IPS DF 19.7 (cell line): ENCODE measurements around the gene CTSE.
"Not testable (repeated sequence)": the region's sequence is repeated elsewhere in the genome, so short reads cannot be mapped to it uniquely, and the experiment has no call there.

ENCODE experiments used
- DNase-seq: peaks from one replicate; pipeline ENCODE4 v3.0.0-alpha.2; 2013; ENCODE audit warnings: low read depth, low spot score

Gene CTSE

DNA sequence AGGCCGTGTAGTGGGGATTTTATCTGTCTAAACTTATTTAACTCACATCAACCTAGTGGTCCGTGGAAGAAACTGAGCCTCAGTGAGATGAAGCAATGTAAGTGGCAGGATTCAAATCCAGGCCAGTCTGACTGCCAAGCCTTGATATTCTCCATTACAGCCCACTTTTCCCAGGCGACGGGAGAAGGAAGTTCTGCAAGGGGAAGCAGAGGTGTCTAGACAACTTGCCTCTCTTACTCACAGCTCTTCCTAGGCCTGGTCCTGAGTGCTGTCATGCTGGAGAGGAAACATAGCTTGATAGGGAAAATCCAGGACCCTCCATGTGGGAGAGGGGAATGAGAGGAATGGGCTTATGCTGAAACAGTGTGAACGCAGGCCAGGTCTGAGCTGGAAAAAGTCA is 9.1 kb downstream of the CTSE start:
- DNase-seq, result no peak

DNA sequence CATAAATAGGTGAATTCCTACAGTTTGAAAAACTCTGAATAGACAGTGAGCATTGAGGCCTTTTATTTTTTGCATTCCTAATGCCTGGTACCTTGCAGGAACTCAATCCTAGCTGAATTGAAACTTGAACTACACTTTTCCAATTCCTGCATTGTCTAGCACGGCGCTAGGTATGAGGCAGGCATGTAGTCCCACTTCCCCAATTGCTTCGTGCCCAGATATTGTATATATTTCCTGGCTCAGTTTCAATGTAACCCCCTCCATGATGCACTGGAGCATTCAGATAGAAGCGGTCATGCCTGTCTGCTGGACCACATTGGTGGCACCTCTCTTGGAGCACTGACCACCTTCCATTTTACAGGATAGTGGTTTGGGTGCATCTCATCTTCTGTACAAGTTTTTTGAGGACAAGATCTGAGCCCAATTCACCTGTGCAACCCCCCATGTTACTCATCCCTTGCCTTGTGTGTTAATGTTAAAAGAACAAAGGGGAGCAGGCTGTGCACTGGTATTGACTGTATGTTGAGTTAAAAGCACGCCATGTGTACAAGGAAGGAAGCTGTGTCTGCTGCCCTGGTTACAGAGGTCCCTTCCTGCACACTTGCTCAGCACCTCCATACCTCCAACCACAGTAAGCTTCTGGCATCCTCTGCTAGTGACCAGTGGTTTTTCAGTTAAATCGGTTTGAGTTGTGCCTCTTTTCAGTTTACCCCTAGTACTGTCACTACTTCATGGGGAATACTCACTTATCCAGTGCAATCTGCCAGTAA is 10.5 kb downstream of the CTSE start:
- no peak for DNase-seq

DNA sequence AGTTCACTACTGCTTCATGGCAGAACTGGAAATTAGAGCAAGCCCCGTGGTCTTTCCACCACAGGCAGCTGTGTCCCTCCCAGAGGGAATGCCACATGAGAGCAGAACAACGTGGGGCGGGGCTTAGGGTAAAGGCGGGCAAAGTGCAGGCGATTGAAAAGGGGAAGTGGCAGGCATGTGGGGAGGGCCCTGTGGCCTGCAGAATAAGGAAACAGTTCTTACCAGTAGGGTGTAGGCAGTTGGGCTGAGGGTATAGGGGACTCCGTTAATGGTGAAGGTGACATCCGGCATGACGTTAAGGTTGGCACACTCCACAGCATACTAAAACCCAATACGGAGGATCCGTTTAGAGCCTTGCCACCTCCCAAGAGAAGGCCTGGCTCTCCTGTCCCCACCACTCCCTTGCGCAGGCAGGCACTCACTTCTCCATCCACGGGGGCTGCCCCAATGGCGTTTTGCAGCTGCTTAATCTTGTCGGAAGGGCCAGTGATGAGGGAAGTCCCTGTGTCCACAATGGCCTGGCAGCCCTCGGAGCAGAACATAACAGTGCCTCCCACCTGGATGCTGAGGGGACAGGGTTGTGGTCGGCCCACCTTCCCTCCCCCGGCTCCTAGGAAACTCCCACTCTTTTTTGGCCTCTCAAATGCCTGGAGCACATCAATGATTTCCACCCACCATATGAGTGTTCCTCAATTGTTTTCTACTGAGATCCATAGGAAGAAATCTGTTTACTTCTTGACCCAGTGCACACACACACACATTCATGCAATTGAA is 11.4 kb downstream of the CTSE start:
- no peak for DNase-seq

DNA sequence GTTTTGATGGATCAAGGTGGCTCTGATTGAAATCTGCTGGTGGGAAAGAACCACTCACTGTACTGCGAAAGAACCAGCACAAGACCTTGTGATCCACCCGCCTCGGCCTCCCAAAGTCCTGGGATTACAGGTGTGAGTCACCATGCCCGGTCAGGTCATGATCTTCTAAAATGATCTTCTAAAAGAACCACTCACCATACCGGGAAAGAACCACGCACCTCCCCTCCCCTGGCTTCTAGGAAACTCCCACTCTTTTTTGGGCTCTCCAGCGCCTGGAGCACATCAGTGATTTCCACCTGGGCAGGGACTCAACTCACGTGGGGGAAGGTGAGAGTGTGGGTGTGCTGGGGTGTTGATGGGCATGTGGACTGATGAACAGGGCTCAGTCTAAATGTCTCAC is 12.6 kb downstream of the CTSE start:
- no peak for DNase-seq

DNA sequence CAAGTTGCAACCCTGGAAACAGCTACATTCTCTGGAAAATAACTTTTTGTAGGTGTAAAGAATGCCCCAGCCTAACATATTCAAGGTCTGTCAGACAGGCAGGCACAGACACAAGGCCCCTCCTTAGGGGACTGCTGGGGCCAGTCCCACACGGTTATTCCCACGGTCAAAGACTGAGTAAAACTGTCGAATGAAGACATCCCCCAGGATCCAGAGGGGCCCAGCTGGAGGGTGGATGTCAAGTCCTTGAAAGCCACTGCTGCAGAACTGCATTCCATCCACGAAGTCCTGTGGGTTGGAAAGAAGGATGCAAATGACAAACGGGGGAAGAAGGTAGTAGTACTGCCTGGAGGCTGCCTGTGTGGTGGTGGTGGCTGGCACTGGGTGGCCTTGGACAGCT is 13.6 kb downstream of the CTSE start:
- no peak for DNase-seq

DNA sequence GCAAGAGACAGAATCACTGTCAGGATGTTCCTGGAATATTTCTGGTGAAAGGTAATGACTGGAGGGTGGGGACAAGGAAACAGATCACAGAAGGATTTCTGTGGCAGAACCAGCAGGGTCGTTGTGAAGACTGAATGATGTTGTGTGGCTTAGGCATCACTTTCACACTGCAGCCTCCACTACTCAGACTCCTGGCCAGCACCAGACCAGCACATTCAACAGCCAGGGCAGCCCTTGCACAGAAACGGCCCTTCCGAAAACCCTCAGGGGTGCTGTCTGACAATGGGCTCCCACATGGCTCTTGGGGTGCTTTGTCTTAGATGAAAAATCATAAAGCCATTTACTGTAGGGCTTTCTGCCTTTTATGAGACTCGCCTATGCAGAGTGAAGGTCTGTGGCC is 16.7 kb downstream of the CTSE start:
- DNase-seq, result no peak

DNA sequence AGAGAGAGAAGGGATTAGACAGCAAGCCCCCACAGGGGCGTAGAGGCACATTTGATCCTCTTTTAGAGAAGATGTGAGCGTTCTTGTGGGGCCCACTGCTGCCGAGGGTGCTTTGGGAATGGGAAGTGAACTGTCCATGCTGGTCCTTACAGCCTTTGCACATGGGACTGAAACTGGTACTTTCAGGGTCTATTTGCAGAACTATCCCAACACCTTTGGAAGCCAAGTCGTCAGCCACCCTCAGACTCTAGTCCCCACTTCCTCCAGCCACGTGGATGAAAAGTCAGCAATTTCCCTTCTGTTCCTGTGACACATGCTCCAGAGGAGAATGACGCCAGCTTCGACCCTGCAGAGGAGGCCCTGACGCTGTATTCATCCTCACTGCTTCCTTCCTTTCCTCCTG is 17.9 kb downstream of the CTSE start:
- no peak for DNase-seq

DNA sequence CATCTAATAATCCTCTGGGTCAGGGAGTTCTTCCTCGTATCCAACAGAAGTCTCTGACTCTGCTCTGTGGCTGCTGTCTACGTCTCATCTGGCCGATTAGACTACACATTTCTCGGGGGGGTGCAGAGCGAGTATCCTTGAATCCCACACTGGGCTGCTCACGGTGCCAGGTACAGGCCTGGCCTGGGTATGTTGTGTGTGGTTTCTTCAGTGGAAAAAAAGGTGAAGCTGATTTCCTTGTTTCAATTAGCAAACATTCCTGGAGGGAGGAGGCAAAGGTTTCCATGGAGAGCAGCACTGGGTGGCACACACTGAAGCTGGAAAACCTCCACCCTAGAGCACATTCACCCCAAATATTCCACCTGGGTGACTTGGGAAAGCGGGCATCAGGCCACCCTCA is 18.5 kb downstream of the CTSE start:
- DNase-seq, result no peak

DNA sequence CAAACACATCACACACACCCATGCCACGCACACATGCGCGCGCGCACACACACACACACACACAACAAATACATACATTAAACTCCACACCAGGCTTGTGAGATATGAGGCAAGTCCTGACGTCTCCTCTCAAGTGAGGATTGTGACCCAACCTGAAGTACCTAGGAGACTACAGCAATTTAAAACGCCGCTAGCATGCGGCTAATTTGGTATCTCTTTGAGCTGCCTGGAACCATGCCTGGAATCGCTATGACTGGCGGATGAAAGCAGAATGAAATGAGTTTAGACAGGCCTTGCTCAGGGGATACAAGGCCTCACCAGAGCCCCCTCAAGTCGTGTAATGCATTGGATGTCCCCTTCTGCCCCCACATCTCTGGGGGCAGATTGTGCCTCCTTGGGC is 18.9 kb downstream of the CTSE start:
- DNase-seq, result no peak

DNA sequence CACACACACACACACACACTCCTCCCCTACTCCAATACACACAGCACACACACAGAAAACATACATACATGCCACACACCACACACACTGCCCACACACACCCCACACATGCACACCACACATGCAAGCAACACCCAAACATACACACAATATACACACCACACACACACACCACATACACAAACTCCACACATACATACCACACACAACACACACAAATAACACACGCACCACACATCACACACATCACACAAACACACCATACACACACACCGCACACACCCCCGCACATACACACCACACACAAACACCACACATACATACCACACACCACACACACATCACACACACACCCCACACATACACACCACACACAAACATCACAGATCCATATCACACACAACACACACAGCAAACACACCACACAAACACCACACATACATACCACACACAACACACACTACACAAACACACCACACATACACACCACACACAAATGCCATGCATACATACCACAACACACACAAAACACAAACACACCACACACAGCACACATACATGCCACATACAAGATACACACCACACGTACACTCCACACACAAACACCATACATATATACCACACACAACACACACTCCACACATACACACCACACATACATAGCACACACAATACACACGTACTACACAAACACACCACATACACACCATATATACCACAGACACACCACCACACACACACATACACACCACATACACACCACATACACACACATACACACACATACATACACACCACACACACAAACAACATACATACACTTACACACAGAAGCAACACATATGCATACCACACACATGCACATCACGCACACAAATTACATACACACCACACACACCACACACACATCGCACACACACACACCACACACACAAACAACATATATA is 19.6 kb downstream of the CTSE start:
- no peak for DNase-seq

DNA sequence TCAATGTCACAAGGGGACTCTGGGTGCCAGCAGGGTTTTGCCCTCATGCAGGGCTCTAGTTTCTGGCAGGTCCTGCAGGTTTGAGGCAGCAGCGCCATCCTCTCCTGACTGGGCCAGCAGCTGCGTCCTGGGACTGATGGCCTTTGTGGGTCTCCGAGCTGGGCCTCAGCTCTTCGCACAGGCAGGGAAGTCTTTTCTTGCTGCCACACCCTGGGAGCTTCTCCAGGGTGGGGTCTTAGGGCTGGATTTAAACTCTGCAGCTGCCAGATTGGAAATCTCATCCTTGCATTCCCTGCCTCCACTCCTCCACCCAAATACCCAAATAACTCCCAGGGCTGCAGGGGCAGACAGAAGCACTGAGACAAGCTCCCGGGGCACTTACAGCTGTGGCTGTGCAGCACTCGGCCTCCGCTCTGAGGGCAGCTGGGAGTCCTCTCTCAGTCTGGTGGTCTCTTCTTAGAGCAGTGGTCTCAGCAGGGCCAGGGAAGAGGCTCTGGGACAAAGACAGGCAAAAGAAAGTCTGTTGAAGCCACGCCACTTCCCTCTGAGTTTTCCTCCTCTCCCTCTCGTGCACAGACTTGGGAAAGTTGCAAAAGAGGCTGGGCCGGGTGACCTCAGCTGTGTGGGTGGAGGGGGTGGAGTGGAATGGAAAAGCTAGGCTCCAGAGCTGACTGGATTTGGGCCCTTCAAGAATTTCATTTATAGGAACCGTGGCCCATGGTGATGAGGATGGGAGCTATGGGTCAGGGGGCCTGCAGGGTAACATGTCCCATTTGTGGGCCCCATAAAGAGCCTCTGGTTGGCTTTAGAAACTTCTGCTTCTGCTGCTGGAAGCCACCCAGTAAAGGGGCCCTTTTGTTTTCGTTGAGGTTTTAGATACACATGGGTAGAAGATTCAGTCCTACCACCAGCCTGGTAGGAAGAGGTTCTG is 20.6 kb downstream of the CTSE start, which contains the start of gene RAB7B:
Gene RAB7B (minus strand): TSS at position 525 of the 931 bp plus-strand sequence. CDS start 9,260 bp downstream, outside the sequence.
- DNase-seq, result no peak

DNA sequence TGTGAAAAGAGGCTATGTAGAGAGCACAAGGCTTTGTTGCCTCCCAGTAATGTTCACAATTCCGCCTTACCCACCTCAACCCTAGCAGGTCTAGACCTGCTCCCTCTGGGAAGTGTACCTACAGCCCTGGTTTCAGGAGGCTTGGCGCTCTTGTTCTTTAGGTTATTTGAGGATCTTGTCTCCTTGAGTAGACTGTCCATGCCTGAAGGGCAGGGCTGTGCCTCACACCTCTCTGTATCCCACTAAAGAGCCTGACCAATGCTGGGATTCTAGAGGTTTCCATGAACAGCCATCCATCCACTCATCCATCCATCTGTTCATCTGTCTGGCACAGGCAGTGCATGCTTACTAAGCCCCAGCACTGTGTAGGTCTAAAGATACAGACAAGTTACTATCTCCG is 21.5 kb downstream of the CTSE start:
- no peak for DNase-seq

DNA sequence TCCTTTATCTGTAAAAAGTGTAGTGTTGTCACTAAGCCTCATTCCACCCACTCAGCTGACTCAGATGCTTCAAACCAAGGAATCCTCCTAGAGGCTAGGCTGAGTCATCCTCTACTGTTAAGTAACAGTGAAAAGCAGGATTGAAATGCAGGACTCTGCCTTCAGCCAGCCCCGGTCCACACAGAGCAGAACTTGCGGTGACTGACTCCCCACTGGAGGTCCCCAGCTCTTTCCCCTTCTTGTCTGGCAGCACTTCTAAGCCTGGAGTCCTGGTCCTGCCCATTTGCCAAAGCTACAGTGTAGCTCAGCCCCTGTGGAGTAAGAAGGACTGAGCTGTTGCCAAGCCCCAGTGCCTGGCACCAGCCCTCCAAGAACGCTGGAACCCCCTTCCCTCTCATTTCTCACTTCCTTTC is 22.2 kb downstream of the CTSE start:
- DNase-seq, result no peak

DNA sequence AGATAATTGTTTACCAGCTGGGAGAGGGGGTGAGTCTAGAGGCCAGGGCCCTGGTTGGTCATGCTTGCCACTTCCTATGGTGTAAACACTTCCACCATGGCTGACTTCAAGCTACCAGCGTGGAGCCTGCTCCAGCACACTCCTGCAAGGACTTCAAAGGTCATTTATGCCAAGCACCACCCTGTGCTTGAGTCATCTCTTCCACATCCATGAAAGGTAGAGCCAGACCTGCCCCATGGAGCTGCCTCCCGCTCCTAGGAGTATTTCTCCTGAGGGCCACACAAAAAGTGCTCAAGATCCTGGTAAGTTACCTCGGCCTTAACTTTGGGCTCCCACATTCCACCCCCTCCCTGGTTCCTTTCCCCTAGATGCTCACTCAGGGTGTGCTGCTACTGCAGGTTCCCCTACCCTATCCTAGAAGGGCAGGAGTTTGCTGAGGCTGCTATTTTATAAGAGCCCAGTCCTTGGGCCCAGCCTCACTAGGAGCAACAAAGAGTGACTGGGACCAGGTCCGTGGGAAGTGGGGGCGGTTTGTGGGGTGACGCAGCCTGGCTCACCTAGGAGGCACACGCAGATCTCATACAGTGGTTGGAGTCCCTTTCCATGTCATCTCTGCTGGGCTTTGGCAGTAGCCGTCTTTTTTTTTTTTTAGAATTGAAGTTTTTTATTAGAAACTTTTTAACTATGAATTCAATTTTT is 22.9 kb downstream of the CTSE start:
- DNase-seq, result no peak

DNA sequence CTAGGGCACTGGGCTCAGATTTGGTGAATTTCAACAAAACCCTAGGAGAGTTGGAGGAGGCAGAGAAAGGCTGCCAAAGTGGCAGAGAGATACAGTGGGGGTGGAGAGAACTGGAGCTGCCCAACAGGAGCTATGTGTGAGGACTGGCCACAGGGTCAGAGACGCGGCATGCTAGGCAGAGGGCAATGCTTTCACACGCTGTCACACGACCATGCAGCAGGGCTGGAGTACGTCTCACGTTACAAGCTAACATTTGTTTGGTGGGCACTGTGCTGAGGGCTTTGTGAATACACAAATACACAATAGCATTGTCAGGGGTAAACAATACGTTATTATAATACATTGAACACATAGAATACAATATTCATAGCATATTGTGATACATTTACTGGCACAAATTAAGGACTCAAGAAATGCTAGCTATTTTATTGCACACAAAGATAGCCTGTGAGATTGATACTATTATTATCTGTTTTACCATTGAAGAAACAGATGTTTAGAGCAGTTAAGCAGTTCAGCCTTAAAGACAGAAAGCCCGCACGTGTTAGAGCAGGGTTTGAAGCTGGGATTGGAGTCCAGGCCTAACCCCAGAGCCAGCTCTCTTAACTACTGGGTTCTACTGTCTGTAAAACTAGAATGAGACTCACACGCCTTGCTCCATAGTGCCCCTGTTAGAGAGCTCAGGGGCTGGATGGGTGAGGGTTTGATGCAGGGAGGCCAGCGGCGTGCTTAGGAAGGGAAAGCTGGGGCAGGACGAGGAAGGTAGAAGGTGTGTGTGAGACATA is 25.0 kb downstream of the CTSE start:
- no peak for DNase-seq

DNA sequence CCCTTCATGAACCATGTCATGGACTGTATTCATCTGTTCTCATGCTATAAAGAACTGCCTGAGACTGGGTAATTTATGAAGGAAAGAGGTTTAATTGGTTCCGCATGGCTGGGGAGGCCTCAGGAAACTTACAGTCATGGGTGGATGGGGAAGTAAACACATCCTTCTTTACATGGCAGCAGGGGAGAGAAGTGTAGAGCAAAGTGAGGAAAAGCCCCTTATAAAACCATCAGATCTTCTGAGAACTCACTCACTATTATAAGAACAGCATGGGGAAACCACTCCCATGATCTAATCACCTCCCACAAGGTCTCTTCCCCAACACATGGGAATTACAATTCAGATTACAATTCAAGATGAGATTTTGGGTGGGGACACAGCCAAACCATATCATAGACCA is 27.1 kb downstream of the CTSE start:
- DNase-seq, result not testable (repeated sequence)

DNA sequence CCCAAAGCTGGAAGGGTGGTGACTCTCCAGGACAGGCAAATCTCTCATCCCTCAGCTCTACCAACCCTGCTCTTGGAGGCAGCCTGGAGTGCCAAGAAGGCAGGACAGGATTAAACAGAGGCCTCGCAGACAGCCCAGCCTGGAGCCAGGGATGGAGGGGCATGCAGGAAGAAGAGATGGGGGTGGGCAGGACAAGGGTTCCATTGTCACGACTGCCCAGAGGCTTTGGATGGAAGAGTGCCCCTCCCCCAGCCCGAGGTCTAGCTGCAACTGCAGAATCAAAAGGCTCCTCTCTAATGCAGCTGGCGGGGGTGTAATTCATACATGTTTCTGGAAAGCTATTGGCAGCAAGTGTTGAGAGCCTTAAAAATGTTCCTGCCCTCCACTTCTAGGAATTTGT is 29.3 kb downstream of the CTSE start:
- no peak for DNase-seq

DNA sequence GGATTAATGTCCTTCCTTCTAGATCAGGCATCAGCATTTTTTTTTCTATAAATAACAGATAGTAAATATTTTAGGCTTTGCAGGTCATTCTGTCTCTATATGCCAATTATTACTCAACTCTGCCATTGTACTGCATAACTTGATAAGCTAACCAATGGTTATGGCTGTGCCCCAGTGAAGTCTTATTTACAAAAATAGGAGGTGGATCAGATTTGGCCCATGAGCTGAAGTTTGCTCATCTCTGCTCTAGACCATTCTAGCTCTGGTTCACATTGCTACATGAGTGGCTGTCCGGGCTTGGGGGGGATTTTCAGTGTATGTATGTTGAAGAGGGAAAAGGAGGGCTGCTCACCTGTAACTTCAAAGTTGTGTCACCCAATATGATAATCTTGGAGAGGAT is 30.6 kb downstream of the CTSE start:
- no peak for DNase-seq

DNA sequence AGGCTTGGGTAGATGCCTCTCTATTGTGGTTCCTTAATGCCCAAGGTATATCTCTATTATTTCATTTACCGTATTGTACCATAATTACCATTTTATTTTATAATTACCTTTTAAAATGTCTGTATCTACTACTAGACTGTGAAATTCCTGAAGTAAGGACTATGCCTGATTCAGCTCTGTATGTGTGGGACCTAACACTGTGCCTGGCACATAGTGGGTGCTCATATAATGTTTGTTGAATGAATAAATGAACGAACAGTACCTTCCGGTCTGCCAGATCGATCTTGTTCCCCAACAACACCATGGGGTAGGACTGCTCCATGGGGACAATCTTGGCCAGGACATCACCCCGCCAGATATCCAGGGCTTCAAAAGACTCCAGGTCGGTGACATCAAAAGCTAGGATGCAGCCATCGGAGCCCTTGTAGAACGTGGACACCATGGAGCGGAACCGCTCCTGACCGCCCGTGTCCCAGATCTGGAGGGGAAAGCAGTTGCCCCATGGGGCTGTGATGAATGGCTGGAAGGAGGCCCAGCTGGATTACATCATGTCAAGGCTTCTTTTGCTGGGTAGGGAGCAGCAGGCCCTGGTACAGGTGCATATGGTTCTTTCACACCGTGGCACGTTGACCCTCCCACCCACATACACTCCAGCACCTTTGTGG is 31.3 kb downstream of the CTSE start:
- no peak for DNase-seq
